Upper lobe of left lung (tissue), 4 donors: ENCODE data around the gene HNF4A.
A peak's percentile ranks its signal among the peaks of the same experiment; 100 is the strongest.

Experiments
- CTCF ChIP-seq, 6 experiments: fragments of 450-650 bp in 4 of 6; fragments of 200-600 bp in 2 of 6; sonication (generic) in 2 of 6; IDR thresholded peaks; one replicate each; pipeline ENCODE4 v1.5.1; 2016 to 2019; ENCODE audit warnings: antibody characterized with exemption in 6 of 6
- EP300 ChIP-seq, 4 donors: sonication (generic); formaldehyde crosslinking; IDR thresholded peaks; one replicate each; pipeline ENCODE4 v1.5.1; 2017; ENCODE audit warnings: antibody characterized with exemption in 4 of 4, control low read depth in 2 of 4
- POLR2A ChIP-seq, 4 donors: fragments of 450-650 bp; IDR thresholded peaks; one replicate each; pipeline ENCODE4 v1.5.1; 2016 to 2017; ENCODE audit warnings: antibody characterized with exemption in 4 of 4, mild to moderate bottlenecking in 2 of 4
- POLR2AphosphoS5 ChIP-seq, 2 donors: sonication (generic); formaldehyde crosslinking; IDR thresholded peaks; one replicate each; pipeline ENCODE4 v1.5.1; 2017; ENCODE audit warnings: antibody characterized with exemption in 2 of 2

GRCh38 chr20:44450281-44450889 is 94.9 kb downstream of the HNF4A start:
- no peak for TF ChIP-seq CTCF (IDR thresholded peaks at IDR 0.05)
- TF ChIP-seq POLR2A (IDR thresholded peaks at IDR 0.05): no peak
- peak in 1 of 2 donors; percentile 35 for TF ChIP-seq POLR2AphosphoS5 (IDR thresholded peaks at IDR 0.05)
- no peak for TF ChIP-seq EP300 (IDR thresholded peaks at IDR 0.05)
